ENCODE results near the gene PLK5. TPM values are rescaled to one million over a fixed set of nuclear protein-coding genes. Genes with fewer than 3 reads are reported as not detected.

The PLK5 gene
- total RNA-seq, 1 donor from 2014 or later = 0.38 TPM

GRCh38 chr19:1502433-1503088, 21.3 kb upstream of the PLK5 start:
- TF ChIP-seq CTCF (IDR thresholded peaks at IDR 0.05; ENCODE audit: unreplicated experiment) = no peak
- Mint-ChIP-seq H3K4me3 (peak overlapping the region; percentile 26), H3K27me3 (ENCODE audit: low read depth) (peaks cover 38% of the 10 kb centered on the region), H3K4me1 (peaks cover 8% of the 10 kb centered on the region), H3K27ac (no peak overlapping the region), H3K9me3 (no peaks in the 10 kb centered on the region), H3K36me3 (no peaks in the 10 kb centered on the region)
- DNase-seq (ENCODE audit: low spot score in 2 of 2, unreplicated experiment in 2 of 2) = no peak

- Mint-ChIP-seq H3K9me3 (no peaks in the 10 kb centered on the region), H3K4me1 (peaks cover 12% of the 10 kb centered on the region), H3K27me3 (ENCODE audit: low read depth) (peaks cover 41% of the 10 kb centered on the region), H3K27ac (no peak overlapping the region), H3K36me3 (no peaks in the 10 kb centered on the region), H3K4me3 (peak overlapping the region; percentile 24)
- peak in 1 of 2 experiments; percentile 64 for DNase-seq (ENCODE audit: low spot score in 2 of 2, unreplicated experiment in 2 of 2)
- peak; percentile 82 for TF ChIP-seq CTCF (IDR thresholded peaks at IDR 0.05; ENCODE audit: unreplicated experiment)
Observed at GRCh38 chr19:1503089-1503924, 20.6 kb upstream of the PLK5 start.

GRCh38 chr19:1503925-1504773, 19.7 kb upstream of the PLK5 start:
- H3K27me3 Mint-ChIP-seq (ENCODE audit: low read depth) = peaks cover 41% of the 10 kb centered on the region
- no peak overlapping the region for H3K4me3 Mint-ChIP-seq
- H3K27ac Mint-ChIP-seq = no peak overlapping the region
- H3K4me1 Mint-ChIP-seq = peaks cover 12% of the 10 kb centered on the region
- no peak for TF ChIP-seq CTCF (IDR thresholded peaks at IDR 0.05; ENCODE audit: unreplicated experiment)
- no peak for DNase-seq (ENCODE audit: low spot score in 2 of 2, unreplicated experiment in 2 of 2)
- no peaks in the 10 kb centered on the region for H3K36me3 Mint-ChIP-seq
- H3K9me3 Mint-ChIP-seq = no peaks in the 10 kb centered on the region

GRCh38 chr19:1505012-1505411, 18.9 kb upstream of the PLK5 start:
- Mint-ChIP-seq H3K27me3 (ENCODE audit: low read depth) (peaks cover 45% of the 10 kb centered on the region), H3K9me3 (no peaks in the 10 kb centered on the region), H3K4me3 (no peak overlapping the region), H3K4me1 (peaks cover 18% of the 10 kb centered on the region), H3K36me3 (no peaks in the 10 kb centered on the region), H3K27ac (no peak overlapping the region)
- DNase-seq (ENCODE audit: low spot score in 2 of 2, unreplicated experiment in 2 of 2) = no peak
- no peak for TF ChIP-seq CTCF (IDR thresholded peaks at IDR 0.05; ENCODE audit: unreplicated experiment)

- no peak overlapping the region for H3K4me3 Mint-ChIP-seq
- peaks cover 22% of the 10 kb centered on the region for H3K4me1 Mint-ChIP-seq
- H3K36me3 Mint-ChIP-seq = no peaks in the 10 kb centered on the region
- no peak for DNase-seq (ENCODE audit: low spot score in 2 of 2, unreplicated experiment in 2 of 2)
- TF ChIP-seq CTCF (IDR thresholded peaks at IDR 0.05; ENCODE audit: unreplicated experiment) = no peak
- peaks cover 52% of the 10 kb centered on the region for H3K27me3 Mint-ChIP-seq (ENCODE audit: low read depth)
- H3K27ac Mint-ChIP-seq = peak overlapping the region; percentile 15
- H3K9me3 Mint-ChIP-seq = no peaks in the 10 kb centered on the region
Observed at GRCh38 chr19:1505991-1506881, 17.6 kb upstream of the PLK5 start.
